ENCODE measurements around the gene SKAP1.

DNA sequence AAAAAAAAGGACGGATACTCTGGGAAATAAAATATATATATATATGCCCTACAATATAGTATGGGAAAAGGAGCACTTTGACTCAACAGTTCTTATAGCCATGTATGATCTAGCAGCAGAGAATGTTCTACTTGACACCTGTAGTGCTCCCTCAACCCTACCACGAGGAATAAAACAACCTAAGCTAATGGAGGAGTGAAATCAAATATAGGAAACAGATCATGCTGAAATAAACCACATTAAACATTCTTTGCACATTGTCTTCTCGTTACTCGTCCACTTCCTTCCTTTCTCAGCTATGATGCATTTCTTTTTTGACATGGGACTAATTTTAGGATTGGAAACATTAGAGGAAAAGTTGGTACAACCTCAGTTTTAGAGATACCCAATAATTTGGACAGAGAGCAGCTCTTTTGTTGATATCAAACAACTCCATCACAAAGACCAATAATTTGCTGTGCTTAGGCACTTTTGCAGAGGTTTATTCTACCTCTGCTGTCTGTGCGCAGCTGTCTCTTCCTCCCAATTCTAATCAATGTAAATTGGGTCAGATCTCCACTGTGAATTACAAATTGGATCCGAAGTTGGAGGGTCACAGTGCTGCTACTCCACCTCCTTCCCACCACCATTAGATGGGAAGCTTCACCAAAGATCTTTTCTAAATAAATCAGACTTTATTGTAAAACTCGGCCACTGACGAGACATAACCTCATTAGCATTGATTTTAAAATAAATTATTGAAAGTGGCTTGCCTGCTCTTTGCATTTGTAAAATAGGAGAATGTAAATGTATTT, 256.6 kb downstream of the SKAP1 start:
- no peak for TF ChIP-seq POLR2A (IDR thresholded peaks at IDR 0.05)
- TF ChIP-seq, protein P1, sequence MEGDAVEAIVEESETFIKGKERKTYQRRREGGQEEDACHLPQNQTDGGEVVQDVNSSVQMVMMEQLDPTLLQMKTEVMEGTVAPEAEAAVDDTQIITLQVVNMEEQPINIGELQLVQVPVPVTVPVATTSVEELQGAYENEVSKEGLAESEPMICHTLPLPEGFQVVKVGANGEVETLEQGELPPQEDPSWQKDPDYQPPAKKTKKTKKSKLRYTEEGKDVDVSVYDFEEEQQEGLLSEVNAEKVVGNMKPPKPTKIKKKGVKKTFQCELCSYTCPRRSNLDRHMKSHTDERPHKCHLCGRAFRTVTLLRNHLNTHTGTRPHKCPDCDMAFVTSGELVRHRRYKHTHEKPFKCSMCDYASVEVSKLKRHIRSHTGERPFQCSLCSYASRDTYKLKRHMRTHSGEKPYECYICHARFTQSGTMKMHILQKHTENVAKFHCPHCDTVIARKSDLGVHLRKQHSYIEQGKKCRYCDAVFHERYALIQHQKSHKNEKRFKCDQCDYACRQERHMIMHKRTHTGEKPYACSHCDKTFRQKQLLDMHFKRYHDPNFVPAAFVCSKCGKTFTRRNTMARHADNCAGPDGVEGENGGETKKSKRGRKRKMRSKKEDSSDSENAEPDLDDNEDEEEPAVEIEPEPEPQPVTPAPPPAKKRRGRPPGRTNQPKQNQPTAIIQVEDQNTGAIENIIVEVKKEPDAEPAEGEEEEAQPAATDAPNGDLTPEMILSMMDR (IDR thresholded peaks at IDR 0.05) = no peak
- no peak for TF ChIP-seq EP300 (IDR thresholded peaks at IDR 0.05)

All from upper lobe of left lung (tissue), 4 donors.